ENCODE measurements around the gene EXOC2.
A peak's percentile ranks its signal among the peaks of the same experiment; 100 is the strongest.
"Not testable (repeated sequence)": the region's sequence is repeated elsewhere in the genome, so short reads cannot be mapped to it uniquely, and the experiment has no call there.

The EXOC2 gene

GRCh38 chr6:652865-653264 lies 40.1 kb downstream of the EXOC2 start:
- intact Hi-C loops (cut with DNase I) = no loop called here

DNA sequence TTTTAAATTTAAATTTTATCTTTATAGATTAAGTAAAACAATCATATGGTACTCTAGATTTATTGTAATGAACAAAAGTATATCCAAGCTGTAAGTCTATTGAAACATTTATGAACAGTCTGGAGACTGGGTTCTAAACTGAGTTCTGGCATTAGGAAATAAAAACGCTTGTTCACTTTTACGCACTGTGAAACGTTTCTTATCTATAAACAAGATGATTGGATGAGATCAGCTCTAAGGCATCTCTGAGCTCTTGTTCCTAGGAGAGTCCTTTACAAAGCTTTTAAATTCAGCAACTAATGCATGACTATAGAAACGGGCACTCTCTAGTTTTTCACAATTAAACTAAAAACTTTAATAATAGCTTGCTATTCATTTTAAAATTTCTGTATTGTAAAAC lies 42.8 kb downstream of the EXOC2 start:
- intact Hi-C loops (cut with DNase I) = no loop called here
- DNase-seq = no peak

More at GRCh38 chr6:652865-653264, 40.1 kb downstream of the EXOC2 start:
- no peak for DNase-seq

DNA sequence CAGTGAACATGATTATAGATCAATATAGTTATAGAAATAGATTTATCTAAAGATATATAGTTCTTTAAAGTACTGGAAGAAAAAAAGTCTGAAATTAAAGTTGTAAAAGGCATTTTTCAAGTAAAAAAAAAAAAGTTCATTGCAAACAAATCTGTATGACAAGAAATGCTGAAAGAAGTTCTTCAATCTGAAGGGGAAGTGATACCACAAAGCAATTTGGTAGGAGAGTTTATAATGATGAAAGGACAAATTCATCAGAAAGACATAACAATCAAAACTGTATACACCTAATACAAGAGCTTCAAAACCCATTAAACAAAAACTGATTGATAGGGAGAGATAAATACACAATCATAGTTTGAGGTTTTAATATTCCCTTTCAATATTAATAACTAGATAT lies 50.1 kb downstream of the EXOC2 start:
- intact Hi-C loops (cut with DNase I) = no loop called here
- no peak for DNase-seq

DNA sequence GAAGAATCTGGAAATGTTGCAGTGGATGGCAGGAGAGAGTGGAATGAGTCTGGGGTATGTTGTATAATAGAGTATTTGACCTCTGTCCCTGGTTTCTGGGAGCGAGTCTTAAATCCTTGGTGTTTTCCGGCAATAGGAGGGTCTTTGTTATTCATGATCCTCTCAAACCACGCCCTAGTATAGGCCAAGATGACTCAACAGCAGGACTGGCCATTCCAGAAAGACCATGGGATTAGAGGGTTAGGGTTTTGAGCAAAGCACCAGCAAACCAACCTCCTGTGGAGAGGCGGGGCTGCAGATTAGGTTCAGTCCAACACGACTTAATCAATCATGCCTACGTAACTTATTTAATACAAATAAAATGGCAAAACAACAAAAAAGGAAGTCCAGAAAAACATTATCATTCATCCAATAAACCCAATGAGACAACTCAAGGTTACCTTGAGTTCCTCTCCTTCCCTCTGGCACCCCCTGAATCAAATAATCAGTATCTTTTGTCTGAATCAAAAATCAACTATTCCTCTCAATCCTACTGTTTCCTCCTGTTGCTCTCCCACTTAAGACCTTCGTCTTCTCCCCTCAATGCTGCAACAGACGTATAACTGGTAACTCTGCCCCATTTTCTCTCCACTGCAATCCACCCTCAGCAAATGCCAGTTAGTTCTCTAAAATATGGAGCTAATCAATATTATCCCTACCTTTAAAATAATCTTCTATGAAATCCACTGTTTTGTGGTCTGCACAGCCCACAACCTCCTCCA lies 51.5 kb downstream of the EXOC2 start:
- intact Hi-C loops (cut with DNase I) = no loop called here
- no peak for DNase-seq

DNA sequence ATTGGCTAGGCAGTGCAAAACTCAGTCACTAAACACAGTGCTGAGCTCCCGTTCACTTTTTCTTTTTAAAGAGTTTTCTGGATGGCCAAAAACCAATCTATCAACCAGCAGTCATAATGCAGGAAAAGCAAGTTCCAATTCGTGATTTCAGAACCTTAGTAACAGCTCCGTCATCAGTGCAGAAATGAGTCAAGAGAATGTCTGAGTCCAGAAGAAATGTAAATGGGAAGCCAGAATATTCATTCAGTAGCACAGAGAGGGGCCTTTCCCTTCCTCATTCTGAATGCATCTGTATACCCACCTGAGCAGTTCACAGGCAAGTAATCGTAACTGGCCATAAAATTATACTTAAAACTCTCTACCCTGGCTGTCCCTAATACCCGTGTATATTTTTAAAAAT lies 56.5 kb downstream of the EXOC2 start:
- DNase-seq = no peak
- intact Hi-C loops (cut with DNase I) = no loop called here

DNA sequence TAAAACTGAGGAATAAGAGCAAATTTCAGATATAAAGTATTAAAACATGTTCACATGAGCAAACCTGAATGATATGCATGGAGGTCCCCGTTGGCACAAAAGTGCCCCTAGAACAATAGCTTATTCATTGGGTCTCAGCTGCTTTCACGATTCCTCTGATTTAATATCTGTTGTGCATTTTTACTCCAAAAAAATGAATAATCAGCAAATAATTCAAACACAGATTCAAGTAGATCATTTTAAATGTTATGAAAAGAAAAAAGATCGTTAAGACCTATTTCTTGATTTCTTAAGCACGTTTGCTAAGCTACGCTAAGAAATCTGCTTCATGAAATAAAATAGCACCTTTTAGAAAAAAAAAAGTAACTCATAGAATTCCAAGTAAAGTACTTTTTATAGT lies 57.7 kb downstream of the EXOC2 start:
- intact Hi-C loops (cut with DNase I) = no loop called here

GRCh38 chr6:633611-634010 lies 59.3 kb downstream of the EXOC2 start:
- intact Hi-C loops (cut with DNase I) = no loop called here
- DNase-seq = no peak

More for the DNA sequence above, 57.7 kb downstream of the EXOC2 start:
- no peak for DNase-seq

GRCh38 chr6:628766-629165 lies 64.2 kb downstream of the EXOC2 start:
- no peak for DNase-seq
- intact Hi-C loops (cut with DNase I) = no loop called here

DNA sequence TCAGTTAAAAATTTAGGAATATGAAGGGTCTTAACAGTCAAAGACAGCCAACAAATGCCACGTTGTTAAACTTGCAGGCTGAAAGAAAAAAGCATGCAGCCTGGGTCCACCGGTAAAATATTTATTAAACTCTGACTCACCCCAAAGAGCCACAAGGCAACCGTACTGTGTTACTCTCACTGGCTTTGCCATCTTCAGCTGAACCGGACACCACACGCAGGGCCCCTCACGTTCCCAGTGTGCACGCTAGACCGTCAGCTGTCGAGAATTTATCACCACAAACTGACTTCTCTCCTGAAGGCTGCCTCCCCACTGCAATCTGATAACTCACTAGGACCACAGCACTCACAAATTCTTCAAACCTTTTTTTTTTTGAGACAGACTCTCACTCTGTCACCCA lies 66.7 kb downstream of the EXOC2 start:
- intact Hi-C loops (cut with DNase I) = no loop called here
- DNase-seq = no peak

DNA sequence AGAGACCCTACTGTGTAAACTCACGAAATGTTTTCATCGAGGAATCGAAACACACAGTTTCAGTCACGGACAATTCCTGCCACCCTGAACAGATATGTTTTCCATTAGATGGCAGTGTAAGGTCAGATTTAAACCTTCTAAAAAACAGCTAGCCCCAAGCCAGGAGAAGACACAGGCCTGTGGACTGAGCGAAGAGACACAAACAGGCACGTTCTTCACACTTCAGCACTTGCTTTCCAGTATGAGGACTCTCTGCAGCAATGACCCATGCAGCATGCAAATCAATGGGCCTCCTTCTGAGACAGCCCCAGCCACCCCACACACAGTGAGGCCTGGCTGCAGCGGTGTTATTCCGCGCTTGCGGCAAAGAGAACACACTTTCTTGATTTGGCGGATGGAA lies 68.0 kb downstream of the EXOC2 start:
- DNase-seq = peak in 6 of 42 donors; percentile 1 to 34 (median 12)
- intact Hi-C loops (cut with DNase I) = no loop called here

- intact Hi-C loops (cut with DNase I) = no loop called here
- DNase-seq = no peak
Observed at GRCh38 chr6:622462-622861, 70.5 kb downstream of the EXOC2 start.

GRCh38 chr6:621931-622330 lies 71.0 kb downstream of the EXOC2 start:
- intact Hi-C loops (cut with DNase I) = no loop called here

DNA sequence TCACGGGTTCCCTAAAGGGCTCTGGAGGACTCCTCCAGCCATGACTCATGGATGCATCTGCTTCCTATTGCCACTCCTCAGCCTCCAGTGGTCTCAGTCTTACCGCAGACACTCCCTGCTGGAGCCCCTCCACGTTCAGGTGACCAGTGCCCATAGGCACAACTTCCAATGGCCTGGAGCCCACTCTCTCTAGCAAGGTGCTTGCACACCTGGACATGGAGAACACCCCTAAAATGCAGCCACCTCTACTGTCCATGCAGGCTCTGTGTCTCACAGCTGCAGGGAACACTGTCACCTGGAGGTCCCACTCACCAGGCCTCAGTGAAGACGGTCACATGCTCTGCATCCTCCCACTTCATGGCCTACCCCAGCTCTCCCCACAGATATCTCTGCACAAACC lies 72.0 kb downstream of the EXOC2 start:
- intact Hi-C loops (cut with DNase I) = no loop called here
- DNase-seq = no peak

More at GRCh38 chr6:621931-622330, 71.0 kb downstream of the EXOC2 start:
- no peak for DNase-seq

- DNase-seq = no peak
- intact Hi-C loops (cut with DNase I) = no loop called here
Observed at GRCh38 chr6:620166-620565, 72.8 kb downstream of the EXOC2 start.

- peak in 6 of 42 donors; percentile 5 to 45 (median 14) for DNase-seq
- intact Hi-C loops (cut with DNase I) = no loop called here
Observed at GRCh38 chr6:617456-618100, 75.4 kb downstream of the EXOC2 start.

DNA sequence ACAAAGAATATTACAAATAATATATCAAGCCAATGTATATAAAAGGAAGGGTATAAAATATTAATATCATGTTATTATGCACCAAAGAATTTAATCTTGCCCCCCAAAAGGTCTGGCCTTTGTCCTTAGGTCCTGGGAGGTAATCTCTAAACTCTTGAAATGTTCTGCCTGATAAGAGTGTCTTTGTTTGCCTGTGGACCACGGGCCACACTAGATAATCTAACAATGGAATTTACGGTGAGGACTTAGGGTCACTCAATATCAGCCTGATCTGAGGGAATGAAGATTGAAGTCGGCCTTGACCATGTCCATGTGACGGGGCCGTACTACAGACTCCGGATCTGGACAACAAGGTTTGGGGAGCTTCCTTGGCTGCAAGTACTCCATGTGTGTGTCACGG lies 79.0 kb downstream of the EXOC2 start:
- intact Hi-C loops (cut with DNase I) = no loop called here
- no peak for DNase-seq

GRCh38 chr6:611928-612327 lies 81.0 kb downstream of the EXOC2 start:
- intact Hi-C loops (cut with DNase I) = no loop called here
- DNase-seq = no peak

DNA sequence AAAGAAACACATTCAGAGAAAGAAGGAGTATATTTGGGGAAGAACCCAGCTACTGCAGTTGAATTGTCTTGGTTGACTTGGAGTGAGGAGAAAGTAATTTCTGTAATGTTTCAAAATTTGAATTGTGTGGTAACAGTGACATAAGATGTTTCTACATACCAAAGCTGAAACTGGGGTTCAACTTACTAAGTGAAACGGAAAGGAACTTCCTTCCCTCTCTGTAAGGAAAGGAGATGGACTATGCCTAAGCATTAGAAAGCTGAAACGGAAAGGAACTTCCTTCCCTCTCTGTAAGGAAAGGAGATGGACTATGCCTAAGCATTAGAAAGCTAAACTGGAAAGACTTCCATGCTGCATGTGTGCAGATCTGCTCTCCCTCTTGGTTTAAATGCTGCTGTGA lies 82.1 kb downstream of the EXOC2 start:
- no peak for DNase-seq
- intact Hi-C loops (cut with DNase I) = no loop called here

DNA sequence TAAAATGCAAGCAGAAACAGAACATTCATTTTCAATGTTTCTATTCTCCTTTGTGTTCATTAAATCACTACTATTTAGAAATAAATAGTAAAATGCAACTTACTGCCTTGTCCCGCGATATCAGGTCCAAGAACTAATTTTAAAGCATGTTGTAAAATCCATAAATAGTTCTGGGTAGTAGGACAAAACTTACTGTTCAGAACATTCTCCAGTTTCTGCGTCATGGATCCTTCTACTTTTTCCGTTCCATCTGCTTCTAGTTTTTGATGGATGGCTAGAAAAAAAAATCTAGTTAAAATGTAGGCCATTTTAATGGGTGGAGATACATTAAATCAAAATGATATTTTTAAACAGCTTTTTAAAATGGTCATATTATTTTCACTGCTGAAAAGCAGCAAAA lies 83.0 kb downstream of the EXOC2 start:
- intact Hi-C loops (cut with DNase I) = no loop called here
- no peak for DNase-seq

- intact Hi-C loops (cut with DNase I) = no loop called here
- no peak for DNase-seq
Observed at GRCh38 chr6:606829-607379, 86.0 kb downstream of the EXOC2 start.

- intact Hi-C loops (cut with DNase I); DNase-seq: not testable (repeated sequence)
Observed at GRCh38 chr6:605895-606294, 87.0 kb downstream of the EXOC2 start.
